Measurements from ENCODE around the gene UCHL3. TPM values are rescaled to one million over a fixed set of nuclear protein-coding genes. Genes with fewer than 3 reads are reported as not detected.

UCHL3 gene
- total and polyA plus RNA-seq, 4 donors, result 21.1 to 25.8 (median 23.1) TPM

GRCh38 chr13:75603038-75603437 lies 53.4 kb downstream of the UCHL3 start:
- H3K27me3 ChIP-seq (ENCODE audit: control insufficient read depth in 1 of 2, insufficient read depth in 2 of 2, low read length in 1 of 2), result no peaks in the 10 kb centered on the region
- no peak overlapping the region for H3K27ac ChIP-seq (ENCODE audit: low read depth in 1 of 2, low read length in 2 of 2)
- ATAC-seq (ENCODE audit: low FRiP score), result no peak
- H3K4me3 ChIP-seq (ENCODE audit: low read length in 2 of 2), result no peak overlapping the region
- no peak for DNase-seq
- H3K36me3 ChIP-seq (ENCODE audit: control insufficient read depth in 1 of 2, insufficient read depth in 2 of 2, low read length in 1 of 2), result peaks cover 0 to 4% of the 10 kb centered on the region in 2 donors
- intact Hi-C loops (cut with DNase I), result no loop called here
- no peaks in the 10 kb centered on the region for H3K9me3 ChIP-seq (ENCODE audit: control insufficient read depth, low read length)
- H3K4me1 ChIP-seq (ENCODE audit: control insufficient read depth in 1 of 2, insufficient read depth in 2 of 2, low read length in 2 of 2), result no peaks in the 10 kb centered on the region
- 97% methylated on average over 2 of the region's 2 CpGs for WGBS, 2 donors

- ATAC-seq (ENCODE audit: low FRiP score), result no peak
- Histone ChIP-seq H3K4me1 (ENCODE audit: control insufficient read depth in 1 of 2, insufficient read depth in 2 of 2, low read length in 2 of 2) (no peaks in the 10 kb centered on the region), H3K36me3 (ENCODE audit: control insufficient read depth in 1 of 2, insufficient read depth in 2 of 2, low read length in 1 of 2) (peaks cover 0 to 4% of the 10 kb centered on the region in 2 donors), H3K9me3 (ENCODE audit: control insufficient read depth, low read length) (no peaks in the 10 kb centered on the region), H3K27ac (ENCODE audit: low read depth in 1 of 2, low read length in 2 of 2) (no peak overlapping the region), H3K27me3 (ENCODE audit: control insufficient read depth in 1 of 2, insufficient read depth in 2 of 2, low read length in 1 of 2) (no peaks in the 10 kb centered on the region), H3K4me3 (ENCODE audit: low read length in 2 of 2) (no peak overlapping the region)
- no peak for DNase-seq
- 99 to 100% methylated on average over 2 of the region's 2 CpGs for WGBS, 2 donors
- intact Hi-C loops (cut with DNase I), result no loop called here
These were observed 57.9 kb downstream of the UCHL3 start for GRCh38 chr13:75607447-75607846.

- no peaks in the 10 kb centered on the region for H3K9me3 ChIP-seq (ENCODE audit: control insufficient read depth, low read length)
- no peaks in the 10 kb centered on the region for H3K36me3 ChIP-seq (ENCODE audit: control insufficient read depth in 1 of 2, insufficient read depth in 2 of 2, low read length in 1 of 2)
- no peak overlapping the region for H3K4me3 ChIP-seq (ENCODE audit: low read length in 2 of 2)
- DNase-seq (no peak), ATAC-seq (ENCODE audit: low FRiP score) (no peak)
- H3K27me3 ChIP-seq (ENCODE audit: control insufficient read depth in 1 of 2, insufficient read depth in 2 of 2, low read length in 1 of 2), result no peaks in the 10 kb centered on the region
- H3K4me1 ChIP-seq (ENCODE audit: control insufficient read depth in 1 of 2, insufficient read depth in 2 of 2, low read length in 2 of 2), result no peaks in the 10 kb centered on the region
- no peak overlapping the region for H3K27ac ChIP-seq (ENCODE audit: low read depth in 1 of 2, low read length in 2 of 2)
- intact Hi-C loops (cut with DNase I), result no loop called here
These were observed 60.9 kb downstream of the UCHL3 start for GRCh38 chr13:75610466-75610865.

- ATAC-seq (ENCODE audit: low FRiP score), result no peak
- no peaks in the 10 kb centered on the region for H3K4me1 ChIP-seq (ENCODE audit: control insufficient read depth in 1 of 2, insufficient read depth in 2 of 2, low read length in 2 of 2)
- 79 to 83% methylated on average over 2 of the region's 2 CpGs for WGBS, 2 donors
- DNase-seq, result no peak
- H3K27me3 ChIP-seq (ENCODE audit: control insufficient read depth in 1 of 2, insufficient read depth in 2 of 2, low read length in 1 of 2), result no peaks in the 10 kb centered on the region
- intact Hi-C loops (cut with DNase I), result no loop called here
- no peak overlapping the region for H3K27ac ChIP-seq (ENCODE audit: low read depth in 1 of 2, low read length in 2 of 2)
- H3K4me3 ChIP-seq (ENCODE audit: low read length in 2 of 2), result no peak overlapping the region
- no peaks in the 10 kb centered on the region for H3K36me3 ChIP-seq (ENCODE audit: control insufficient read depth in 1 of 2, insufficient read depth in 2 of 2, low read length in 1 of 2)
- no peaks in the 10 kb centered on the region for H3K9me3 ChIP-seq (ENCODE audit: control insufficient read depth, low read length)
These were observed 62.8 kb downstream of the UCHL3 start for GRCh38 chr13:75612354-75612753.

- intact Hi-C loops (cut with DNase I), result no loop called here
- Histone ChIP-seq H3K27ac (ENCODE audit: low read depth in 1 of 2, low read length in 2 of 2) (no peak overlapping the region), H3K36me3 (ENCODE audit: control insufficient read depth in 1 of 2, insufficient read depth in 2 of 2, low read length in 1 of 2) (no peaks in the 10 kb centered on the region), H3K4me1 (ENCODE audit: control insufficient read depth in 1 of 2, insufficient read depth in 2 of 2, low read length in 2 of 2) (peaks cover 0 to 2% of the 10 kb centered on the region in 2 donors), H3K9me3 (ENCODE audit: control insufficient read depth, low read length) (no peaks in the 10 kb centered on the region), H3K4me3 (ENCODE audit: low read length in 2 of 2) (no peak overlapping the region), H3K27me3 (ENCODE audit: control insufficient read depth in 1 of 2, insufficient read depth in 2 of 2, low read length in 1 of 2) (no peaks in the 10 kb centered on the region)
- WGBS, 2 donors, result 97 to 100% methylated on average over 1 of the region's 1 CpG
- ATAC-seq (ENCODE audit: low FRiP score) (no peak), DNase-seq (no peak)
These were observed 67.6 kb downstream of the UCHL3 start for GRCh38 chr13:75617230-75617629.

GRCh38 chr13:75618308-75618707 lies 68.7 kb downstream of the UCHL3 start:
- Histone ChIP-seq H3K9me3 (ENCODE audit: control insufficient read depth, low read length) (no peaks in the 10 kb centered on the region), H3K36me3 (ENCODE audit: control insufficient read depth in 1 of 2, insufficient read depth in 2 of 2, low read length in 1 of 2) (no peaks in the 10 kb centered on the region), H3K4me1 (ENCODE audit: control insufficient read depth in 1 of 2, insufficient read depth in 2 of 2, low read length in 2 of 2) (peaks cover 0 to 2% of the 10 kb centered on the region in 2 donors), H3K27me3 (ENCODE audit: control insufficient read depth in 1 of 2, insufficient read depth in 2 of 2, low read length in 1 of 2) (no peaks in the 10 kb centered on the region), H3K4me3 (ENCODE audit: low read length in 2 of 2) (no peak overlapping the region), H3K27ac (ENCODE audit: low read depth in 1 of 2, low read length in 2 of 2) (no peak overlapping the region)
- intact Hi-C loops (cut with DNase I), result no loop called here
- 0% methylated on average over 1 of the region's 1 CpG for WGBS, 2 donors
- no peak for ATAC-seq (ENCODE audit: low FRiP score)
- DNase-seq, result no peak

- 13 to 24% methylated on average over 1 of the region's 1 CpG for WGBS, 2 donors
- no peak for DNase-seq
These were observed 70.4 kb downstream of the UCHL3 start for GRCh38 chr13:75620020-75620419.

GRCh38 chr13:75621147-75621546 lies 71.6 kb downstream of the UCHL3 start:
- H3K27ac ChIP-seq (ENCODE audit: low read depth in 1 of 2, low read length in 2 of 2), result no peak overlapping the region
- no peak for DNase-seq

More at GRCh38 chr13:75620020-75620419, 70.4 kb downstream of the UCHL3 start:
- Histone ChIP-seq H3K4me1 (ENCODE audit: control insufficient read depth in 1 of 2, insufficient read depth in 2 of 2, low read length in 2 of 2) (peaks cover 0 to 2% of the 10 kb centered on the region in 2 donors), H3K36me3 (ENCODE audit: control insufficient read depth in 1 of 2, insufficient read depth in 2 of 2, low read length in 1 of 2) (no peaks in the 10 kb centered on the region), H3K4me3 (ENCODE audit: low read length in 2 of 2) (no peak overlapping the region), H3K27me3 (ENCODE audit: control insufficient read depth in 1 of 2, insufficient read depth in 2 of 2, low read length in 1 of 2) (no peaks in the 10 kb centered on the region), H3K27ac (ENCODE audit: low read depth in 1 of 2, low read length in 2 of 2) (no peak overlapping the region), H3K9me3 (ENCODE audit: control insufficient read depth, low read length) (no peaks in the 10 kb centered on the region)
- intact Hi-C loops (cut with DNase I), result no loop called here
- no peak for ATAC-seq (ENCODE audit: low FRiP score)

GRCh38 chr13:75628801-75629200 lies 79.2 kb downstream of the UCHL3 start:
- no peaks in the 10 kb centered on the region for H3K27me3 ChIP-seq (ENCODE audit: control insufficient read depth in 1 of 2, insufficient read depth in 2 of 2, low read length in 1 of 2)
- no peaks in the 10 kb centered on the region for H3K4me1 ChIP-seq (ENCODE audit: control insufficient read depth in 1 of 2, insufficient read depth in 2 of 2, low read length in 2 of 2)
- DNase-seq (no peak), ATAC-seq (ENCODE audit: low FRiP score) (no peak)
- 83 to 85% methylated on average over 4 of the region's 4 CpGs for WGBS, 2 donors
- H3K27ac ChIP-seq (ENCODE audit: low read depth in 1 of 2, low read length in 2 of 2), result no peak overlapping the region
- intact Hi-C loops (cut with DNase I), result no loop called here
- peaks cover 1% of the 10 kb centered on the region for H3K9me3 ChIP-seq (ENCODE audit: control insufficient read depth, low read length)
- no peak overlapping the region for H3K4me3 ChIP-seq (ENCODE audit: low read length in 2 of 2)
- H3K36me3 ChIP-seq (ENCODE audit: control insufficient read depth in 1 of 2, insufficient read depth in 2 of 2, low read length in 1 of 2), result peaks cover 0 to 3% of the 10 kb centered on the region in 2 donors

More at GRCh38 chr13:75621147-75621546, 71.6 kb downstream of the UCHL3 start:
- ATAC-seq (ENCODE audit: low FRiP score), result no peak
- H3K9me3 ChIP-seq (ENCODE audit: control insufficient read depth, low read length), result peaks cover 1% of the 10 kb centered on the region
- H3K27me3 ChIP-seq (ENCODE audit: control insufficient read depth in 1 of 2, insufficient read depth in 2 of 2, low read length in 1 of 2), result no peaks in the 10 kb centered on the region
- H3K36me3 ChIP-seq (ENCODE audit: control insufficient read depth in 1 of 2, insufficient read depth in 2 of 2, low read length in 1 of 2), result peaks cover 0 to 3% of the 10 kb centered on the region in 2 donors
- peaks cover 0 to 2% of the 10 kb centered on the region in 2 donors for H3K4me1 ChIP-seq (ENCODE audit: control insufficient read depth in 1 of 2, insufficient read depth in 2 of 2, low read length in 2 of 2)
- WGBS, 2 donors, result 4 to 5% methylated on average over 2 of the region's 2 CpGs
- H3K4me3 ChIP-seq (ENCODE audit: low read length in 2 of 2), result no peak overlapping the region
- intact Hi-C loops (cut with DNase I), result no loop called here
